GM19395 (cell line): ENCODE measurements around the gene H2AZ2.
"Not testable (repeated sequence)": the region's sequence is repeated elsewhere in the genome, so short reads cannot be mapped to it uniquely, and the experiment has no call there.

Source experiments
- ATAC-seq: cut with Tn5 transposase; IDR thresholded peaks from one replicate; pipeline ENCODE4 v1.9.1; 2021; ENCODE audit warnings: mild to moderate bottlenecking, moderate library complexity; ENCODE audit not compliant: unreplicated experiment

H2AZ2 gene

DNA sequence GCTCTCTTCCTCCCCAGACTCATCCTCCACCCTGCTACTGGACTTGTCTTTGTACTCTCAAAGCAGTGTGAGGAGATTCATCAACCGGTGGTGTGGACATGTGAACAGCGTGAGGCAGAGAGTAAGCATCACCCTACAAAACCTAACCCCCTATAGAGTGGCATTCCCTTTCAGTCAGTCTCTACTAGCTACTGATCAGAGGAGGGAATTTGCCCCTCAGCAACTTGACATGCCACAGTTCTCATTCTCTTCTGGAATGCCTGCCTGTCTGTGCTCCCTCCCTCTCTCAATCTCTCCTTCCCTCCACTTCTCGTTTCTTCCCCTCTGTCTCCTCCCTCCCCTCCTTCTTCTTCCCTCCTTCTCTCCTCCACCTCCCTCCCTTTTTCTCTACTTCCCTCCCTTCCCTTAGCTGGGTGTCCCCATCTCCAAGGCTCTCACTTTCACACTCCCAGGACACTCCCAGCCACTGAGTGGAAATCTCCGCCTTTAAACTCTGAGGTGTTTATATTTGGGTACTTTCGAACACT is 24.6 kb downstream of the H2AZ2 start:
- no peak for ATAC-seq

DNA sequence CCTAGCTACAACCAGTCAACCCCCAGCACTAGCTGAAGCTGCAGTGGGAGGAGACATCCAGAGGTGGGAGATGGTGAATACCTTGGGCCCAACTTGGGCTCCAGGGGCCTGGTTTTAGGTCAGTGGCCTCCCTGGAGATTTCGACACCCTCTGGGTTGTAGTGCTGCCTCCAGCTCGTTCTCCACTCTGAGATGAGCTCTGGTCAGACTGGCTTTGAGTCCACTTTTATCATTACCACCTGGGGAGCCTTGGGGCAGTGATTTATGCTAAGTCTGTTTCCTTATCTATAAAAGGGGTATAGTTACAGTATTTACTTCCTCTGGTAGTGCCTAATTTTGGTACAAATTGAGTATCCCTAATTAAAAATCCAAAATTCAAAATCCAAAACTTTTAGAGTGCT is 28.6 kb downstream of the H2AZ2 start:
- ATAC-seq, result no peak

DNA sequence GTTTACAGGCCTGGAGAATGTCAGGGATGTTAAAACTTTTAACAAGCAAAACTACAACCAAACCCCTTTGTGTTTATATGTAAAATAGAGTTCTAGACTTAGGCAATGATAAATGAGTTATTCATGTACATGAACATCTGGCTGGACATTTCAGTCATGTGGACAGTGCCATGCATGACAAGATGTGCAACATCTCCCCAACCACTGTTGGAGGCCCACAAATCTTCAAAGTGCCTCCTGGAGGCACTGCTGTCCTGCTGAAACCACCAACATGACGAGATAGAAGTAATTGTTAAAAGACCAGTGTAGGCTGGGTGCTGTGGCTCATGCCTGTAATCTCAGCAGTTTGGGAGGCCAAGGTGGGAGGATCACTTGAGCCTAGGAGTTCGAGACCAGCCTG is 33.0 kb downstream of the H2AZ2 start:
- ATAC-seq, result no peak

DNA sequence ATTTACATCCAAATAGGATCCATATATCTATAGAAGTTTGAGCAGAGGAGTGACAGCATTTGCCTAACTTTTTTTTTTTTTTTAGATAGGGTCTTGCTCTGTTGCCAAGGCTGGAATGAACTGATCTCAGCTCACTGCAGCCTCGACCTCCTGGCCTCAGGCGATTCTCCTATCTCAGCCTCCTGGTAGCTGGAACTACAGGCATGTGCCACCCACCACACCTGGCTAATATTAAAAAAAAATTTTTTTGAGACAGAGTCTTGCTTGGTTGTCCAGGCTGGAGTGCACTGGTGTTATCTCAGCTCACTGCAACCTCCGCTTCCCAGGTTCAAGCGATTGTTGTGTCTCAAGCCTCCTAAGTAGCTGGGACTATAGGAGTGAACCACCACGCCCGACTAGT is 36.3 kb downstream of the H2AZ2 start:
- ATAC-seq, result no peak

DNA sequence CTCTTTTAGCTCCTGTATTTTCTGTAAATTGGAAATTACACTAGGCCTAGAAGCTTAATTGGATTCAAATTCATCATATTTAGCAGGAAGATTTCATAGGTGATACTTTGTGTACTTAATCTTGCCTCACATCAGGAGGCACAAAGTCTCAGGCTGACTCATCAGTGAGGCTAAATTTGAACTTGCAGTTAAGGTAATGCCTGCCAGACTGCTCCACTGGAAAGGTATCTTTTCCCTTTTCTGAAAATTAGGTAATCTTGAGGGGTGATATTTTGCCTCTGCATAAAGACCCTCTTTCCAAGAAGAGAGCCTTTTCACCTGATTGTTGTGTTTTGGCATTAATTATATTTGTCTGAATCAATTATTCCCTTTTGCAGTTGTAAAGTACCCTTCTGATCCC is 36.8 kb downstream of the H2AZ2 start:
- no peak for ATAC-seq

DNA sequence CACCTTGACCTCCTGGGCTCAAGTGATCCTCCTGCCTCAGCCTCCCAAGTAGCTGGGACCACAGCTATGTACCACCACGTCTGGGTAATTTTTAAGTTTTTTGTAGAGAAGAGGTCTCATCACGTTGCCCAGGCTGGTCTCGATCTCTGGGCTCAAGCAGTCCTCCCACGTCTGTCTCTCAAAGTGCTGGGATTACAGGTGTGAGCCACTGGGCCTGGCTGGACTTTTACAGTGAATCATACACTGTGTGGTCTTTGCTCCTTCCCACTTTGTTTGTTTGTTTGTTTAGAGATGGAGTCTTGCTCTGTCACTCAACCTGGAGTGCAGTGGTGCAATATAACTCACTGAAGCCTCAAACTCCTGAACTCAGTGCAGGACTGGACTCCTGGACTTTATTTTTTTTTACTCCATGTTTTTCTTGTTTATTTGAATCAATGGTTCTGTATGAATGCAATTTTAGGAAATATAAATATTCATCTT is 38.9 kb downstream of the H2AZ2 start:
- ATAC-seq, result no peak

DNA sequence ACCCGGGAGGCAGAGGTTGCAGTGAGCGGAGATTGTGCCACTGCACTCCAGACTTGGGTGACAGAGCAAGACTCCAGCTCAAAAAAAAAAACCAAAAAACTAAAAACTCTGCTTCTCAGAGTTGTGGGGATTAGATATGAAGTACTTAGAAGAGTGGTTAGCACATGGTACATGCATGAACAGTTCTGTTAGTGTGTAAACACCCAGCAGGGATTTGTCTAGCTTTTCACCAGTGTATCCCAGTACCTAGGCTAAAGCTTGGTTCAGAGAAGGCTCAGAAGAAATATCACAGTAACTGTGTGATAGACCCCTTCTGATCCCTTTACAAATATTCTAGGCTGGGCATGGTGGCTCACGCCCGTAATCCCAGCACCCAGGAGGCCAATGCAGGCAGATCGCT is 41.9 kb downstream of the H2AZ2 start:
- no peak for ATAC-seq

DNA sequence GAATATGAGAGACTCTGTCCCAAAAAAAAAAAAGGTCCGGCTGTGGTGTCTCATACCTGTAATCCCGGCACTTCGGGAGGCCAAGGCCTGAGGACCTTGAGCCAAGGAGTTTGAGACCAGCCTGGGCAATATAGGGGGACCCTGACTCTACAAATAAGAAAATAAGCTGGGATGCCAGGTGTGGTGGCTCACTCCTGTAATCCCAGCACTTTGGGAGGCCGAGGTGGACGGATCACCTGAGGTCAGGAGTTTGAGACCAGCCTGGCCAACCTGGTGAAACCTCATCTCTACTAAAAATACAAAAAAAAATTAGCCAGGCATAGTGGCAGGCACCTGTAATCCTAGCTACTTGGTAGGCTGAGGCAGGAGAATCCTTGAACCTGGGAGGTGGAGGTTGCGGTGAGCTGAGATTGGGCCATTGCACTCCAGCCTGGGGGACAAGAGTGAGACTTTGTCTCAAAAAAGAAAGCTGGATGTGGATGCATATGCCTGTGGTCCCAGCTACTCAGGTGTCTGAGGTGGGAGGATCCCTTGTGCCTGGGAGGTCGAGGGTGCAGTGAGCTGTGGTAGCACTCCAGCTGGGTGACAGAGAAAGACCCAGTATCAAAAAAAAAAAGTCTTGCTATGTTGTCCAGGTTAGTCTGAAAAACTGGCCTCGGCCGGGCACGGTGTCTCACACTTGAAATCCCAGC is 43.9 kb downstream of the H2AZ2 start:
- not testable (repeated sequence) for ATAC-seq

DNA sequence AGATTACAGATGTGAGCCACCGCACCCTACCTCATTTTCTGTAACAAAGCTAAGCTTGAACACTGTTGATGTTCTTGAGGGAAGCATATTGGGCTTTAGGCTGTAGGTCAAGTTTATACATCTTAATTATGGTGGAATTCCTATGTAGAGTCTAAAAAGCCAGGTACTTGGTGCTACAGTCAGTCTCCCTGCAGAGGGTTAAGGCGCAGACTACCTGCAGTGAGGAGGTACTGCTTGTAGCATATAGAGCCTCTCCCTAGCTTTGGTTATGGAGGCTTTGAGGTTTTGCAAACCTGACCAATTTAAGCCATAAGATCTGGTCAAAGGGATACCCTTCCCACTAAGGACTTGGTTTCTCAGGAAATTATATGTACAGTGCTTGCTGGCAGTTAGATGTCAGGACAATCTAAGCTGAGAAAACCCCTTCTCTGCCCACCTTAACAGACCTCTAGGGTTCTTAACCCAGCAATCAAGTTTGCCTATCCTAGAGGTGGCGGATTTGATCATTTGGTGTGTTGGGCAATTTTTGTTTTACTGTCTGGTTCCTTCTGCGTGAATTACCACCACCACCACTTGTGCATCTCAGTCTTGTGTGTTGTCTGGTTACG is 45.4 kb downstream of the H2AZ2 start:
- ATAC-seq, result no peak

DNA sequence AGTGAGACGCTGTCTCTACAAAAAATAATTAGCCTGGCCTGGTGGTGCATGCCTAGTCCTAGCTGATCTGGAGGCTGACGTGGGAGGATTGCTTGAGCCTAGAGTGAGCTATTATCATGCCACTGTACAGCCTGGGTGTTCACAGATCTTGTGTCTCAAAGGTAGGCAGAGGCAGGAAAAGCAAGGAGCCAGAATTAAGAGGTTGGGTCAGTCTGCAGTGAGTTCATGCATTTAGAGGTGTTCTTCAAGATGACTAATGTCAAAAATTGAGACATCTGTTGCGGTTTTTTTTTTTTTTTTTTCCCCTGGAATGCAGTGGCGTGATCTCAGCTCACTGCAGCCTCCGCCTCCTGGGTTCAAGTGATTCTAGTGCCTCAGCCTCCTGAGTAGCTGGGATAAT is 46.0 kb downstream of the H2AZ2 start:
- no peak for ATAC-seq

DNA sequence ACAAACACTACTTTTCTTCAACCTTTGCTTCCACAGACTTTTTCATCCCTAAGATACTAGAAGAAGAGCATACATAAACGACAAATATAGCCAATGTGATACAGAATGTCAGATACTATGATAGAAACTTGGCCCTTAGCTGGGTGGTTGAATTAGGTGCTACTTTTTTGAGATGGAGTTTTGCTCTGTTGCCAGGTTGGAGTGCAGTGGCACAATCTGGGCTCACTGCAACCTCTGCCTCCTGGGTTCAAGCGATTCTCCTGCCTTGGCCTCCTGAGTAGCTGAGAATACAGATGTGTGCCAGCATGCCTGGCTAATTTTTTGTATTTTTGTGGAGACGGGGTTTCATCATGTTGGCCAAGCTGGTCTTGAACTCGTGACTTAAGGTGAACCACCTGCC is 47.9 kb downstream of the H2AZ2 start:
- ATAC-seq, result no peak

DNA sequence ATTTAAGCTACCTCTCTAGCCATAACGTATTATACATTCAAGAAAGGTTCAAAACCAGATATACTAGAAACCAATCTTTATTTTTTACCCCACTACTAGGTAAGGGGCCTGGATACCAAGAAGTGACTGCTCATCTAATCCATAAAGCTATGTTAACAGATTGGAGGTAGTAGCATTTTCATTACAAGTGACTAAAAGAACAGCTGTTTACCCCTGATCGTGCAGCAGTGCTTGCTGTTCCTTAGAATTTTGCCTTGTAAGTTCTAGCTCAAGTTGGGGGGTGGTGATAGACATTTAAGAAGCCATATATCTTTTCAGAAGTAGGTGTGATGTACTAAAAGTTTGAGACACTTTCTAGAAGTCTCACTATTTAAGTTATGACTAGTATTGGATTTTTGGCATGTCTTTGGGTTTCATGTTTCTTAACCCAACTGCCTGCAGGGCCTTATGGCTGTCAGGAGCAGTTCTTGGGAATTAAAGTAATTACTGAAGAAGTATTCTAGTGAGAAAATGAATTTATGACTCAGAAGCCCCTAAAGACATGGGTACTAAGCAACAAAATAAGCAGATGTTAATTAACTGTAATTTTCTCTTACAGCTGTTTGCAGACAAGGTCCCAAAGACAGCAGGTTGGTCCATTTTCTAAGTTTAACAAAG is 49.1 kb downstream of the H2AZ2 start:
- no peak for ATAC-seq

DNA sequence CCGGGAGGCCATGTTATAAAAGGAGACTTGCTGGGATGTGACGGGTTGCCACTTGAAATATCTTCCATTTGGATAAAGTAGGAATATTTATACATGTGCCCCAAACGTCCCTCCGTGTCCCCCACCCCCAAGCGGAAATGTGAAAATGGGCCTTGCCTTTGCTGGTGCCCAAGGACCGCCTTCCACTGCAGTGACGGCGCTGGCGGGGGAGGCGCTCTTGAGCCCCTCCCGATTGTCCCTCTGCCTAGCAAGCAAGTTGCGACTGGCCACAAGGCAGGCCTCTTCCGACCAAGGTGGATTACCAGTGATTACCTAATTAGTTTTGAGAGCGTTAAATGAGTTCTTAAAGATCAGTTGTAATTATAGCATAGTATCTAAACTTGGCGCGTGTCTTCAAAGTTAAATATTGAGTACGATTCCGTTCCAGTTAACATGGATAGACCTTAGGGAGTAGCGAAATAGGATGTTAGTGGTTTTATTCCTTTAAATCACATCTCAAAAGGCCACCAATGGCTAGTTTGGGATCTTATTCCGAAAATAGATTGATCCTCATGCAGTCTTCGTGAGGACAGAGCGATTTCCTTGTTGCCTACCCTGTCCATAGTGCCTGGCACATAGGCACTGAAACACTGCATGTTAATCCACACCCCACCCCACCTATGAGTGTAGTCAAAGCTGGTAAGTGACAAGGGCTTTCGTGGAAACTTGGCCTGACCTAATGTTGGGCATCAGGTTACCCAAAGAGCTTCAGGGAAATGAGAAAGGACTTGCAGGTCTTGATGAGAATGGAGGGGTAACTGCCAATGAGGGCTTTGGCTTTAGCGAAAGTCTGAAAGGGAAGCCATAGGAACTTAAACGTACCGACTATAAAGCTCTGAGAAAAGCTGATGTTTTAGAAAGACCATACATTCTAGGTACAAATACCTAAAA is 50.3 kb downstream of the H2AZ2 start:
- peak; percentile 54 for ATAC-seq

DNA sequence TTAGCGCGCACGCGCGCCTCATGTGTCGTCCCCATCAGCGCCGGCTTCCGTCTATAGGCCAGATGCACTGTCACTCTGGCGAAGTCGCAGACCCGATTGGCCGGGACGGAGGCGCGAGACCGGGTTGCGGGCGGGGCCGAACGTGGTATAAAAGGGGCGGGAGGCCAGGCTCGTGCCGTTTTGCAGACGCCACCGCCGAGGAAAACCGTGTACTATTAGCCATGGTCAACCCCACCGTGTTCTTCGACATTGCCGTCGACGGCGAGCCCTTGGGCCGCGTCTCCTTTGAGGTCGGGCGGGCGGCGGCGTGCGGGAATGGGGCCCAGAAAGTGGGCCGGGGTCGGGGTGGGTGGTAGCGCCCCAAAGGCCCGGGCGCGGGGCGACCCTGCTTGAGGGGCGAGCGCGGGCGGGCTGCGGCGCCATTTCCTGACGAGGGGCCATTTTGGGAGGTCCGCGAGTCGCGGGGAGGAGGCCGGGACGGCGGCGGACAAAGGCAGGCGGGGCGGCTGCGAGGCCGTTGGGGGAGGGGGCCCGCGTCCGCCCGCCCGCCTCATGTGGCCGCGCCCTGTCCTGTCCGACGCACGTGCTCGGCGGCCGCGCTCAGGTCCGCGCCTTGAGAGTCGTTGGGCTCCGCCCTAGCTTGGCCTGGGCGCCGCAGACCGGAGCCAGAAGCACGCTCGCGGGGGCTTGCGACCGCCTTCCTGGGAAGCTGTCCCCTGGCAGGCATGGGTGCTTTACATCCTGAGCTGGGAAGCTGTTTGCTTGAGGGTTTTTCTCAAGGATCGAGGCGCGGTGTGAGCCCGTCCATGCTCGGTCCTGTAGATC is 51.2 kb downstream of the H2AZ2 start, which contains the start of gene PPIA:
Gene PPIA (plus strand): TSS at position 178 of the 825 bp plus-strand sequence. CDS start 44 bp downstream, at position 222.
- peak; percentile 91 for ATAC-seq

DNA sequence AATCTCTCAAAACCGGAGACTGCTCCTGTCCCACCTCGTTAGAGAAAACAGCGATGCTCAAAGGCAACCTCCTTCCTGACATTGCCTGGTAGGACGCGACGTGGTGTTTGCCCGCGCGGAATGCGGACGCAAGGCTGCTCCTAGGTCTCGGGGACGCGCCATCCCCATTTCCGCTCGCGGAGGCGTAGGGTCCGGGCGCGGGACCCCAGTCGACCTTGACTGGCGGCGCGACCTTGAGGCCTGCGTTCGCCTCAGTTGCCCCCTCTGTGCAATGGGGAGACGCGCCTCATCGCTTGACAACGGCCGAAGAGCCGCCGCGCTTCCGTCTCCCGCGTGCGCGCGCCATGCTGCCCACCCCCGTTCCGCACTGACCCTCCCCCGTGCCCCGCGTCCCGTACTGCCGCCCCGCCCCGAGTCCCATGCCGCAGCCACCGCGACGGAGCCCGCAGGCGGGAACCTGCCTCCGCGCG is 51.8 kb downstream of the H2AZ2 start:
- peak; percentile 31 for ATAC-seq

DNA sequence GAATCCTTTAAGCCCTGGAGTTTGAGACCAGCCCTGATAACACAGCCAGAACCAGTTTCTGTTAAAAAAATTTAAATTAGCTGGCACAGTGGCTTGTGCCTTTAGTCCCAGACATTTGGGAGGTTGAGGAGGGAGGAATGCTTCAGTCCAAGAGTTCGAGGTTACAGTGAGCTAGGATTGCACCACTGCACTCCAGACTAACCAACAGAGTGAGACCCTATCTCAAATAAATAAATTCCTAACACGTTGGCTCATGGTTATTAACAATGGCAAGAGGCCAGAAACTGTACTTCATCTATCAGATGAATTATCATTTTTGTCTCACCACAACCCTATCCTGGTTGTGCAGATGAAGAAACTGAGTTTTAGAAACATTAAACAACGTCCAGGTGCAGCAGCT is 53.6 kb downstream of the H2AZ2 start:
- ATAC-seq, result no peak

DNA sequence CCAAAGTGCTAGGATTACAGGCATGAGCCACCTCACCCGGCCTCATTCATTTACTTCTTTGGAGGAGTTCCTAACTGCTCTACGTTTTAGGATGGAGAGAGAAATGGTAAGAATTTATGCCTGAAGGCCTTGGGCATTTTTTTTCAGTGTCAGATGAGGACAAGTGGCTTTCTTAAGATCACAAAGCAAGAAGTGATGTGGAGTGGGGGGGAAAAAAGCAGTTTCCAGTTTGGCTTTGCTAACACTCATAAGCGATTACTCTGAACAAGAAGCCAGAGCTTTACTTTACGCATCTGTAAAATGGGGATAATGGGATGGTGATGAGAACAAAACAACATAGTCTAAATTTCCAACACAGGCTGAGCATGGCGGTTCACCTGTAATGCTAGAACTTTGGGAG is 54.0 kb downstream of the H2AZ2 start:
- ATAC-seq, result no peak

DNA sequence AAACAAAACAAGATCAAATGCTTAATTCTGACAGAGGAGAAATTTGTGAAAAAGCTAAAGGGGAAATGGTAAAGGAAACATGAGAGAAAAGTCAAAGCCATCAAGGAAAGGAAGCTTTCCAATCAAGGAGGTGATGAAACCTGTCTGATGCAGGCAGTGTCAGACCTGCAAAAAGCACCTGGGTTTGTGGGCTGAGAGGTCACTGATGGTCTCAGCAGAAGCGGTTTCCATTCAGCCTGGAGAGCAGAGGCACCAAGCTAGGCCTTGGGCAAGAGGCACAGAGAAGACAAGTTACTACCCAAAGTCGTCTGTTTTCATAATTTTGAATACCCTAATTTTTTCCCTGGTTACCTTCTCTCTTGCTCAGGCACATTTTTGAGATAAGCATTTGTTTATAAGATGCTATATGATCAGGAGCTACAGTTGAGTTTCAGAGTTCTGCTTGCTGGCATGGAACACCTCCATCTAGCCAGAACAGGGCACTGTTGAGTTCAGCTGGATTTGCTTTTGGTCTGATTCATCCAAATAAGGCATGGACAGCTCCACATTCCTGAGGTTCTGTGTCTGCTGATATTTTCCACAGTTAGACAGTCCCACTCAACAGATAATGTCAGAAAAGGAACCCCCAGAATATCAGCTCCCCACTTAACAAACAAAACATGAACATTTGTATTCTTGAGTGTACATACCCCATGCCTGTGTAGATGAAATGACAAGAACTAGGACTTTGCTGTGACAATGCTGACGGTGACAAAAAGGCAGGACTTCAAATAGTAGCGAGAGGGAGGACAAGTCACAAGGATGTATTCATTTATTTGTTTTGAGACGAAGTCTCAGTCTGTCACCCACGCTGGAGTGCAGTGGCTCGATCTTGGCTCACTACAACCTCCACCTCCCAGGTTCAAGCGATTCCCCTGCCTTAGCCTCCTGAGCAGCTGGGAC is 56.3 kb downstream of the H2AZ2 start:
- no peak for ATAC-seq

DNA sequence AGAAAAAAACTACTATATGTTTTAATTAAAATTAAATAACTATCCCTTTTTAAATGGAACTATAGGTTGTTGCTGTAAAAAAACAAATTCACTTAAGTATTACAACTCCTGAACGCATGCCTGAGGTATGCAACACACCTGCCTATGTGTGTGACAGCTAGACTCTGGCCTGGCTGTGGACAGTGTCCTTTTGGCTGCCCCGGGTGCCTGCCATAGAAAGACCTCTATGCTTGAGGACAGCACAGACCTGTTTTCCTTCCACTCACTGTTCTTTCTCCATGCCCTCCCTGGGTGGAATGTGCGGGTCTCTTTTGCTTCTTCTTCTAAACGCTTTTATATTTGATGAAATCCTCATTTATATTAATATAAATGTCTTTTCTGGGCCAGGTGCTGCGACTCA is 57.9 kb downstream of the H2AZ2 start:
- ATAC-seq, result no peak
